Vagina (tissue), 2 donors: Measurements from ENCODE around the gene TEX26. TPM values are rescaled to one million over a fixed set of nuclear protein-coding genes. Genes with fewer than 3 reads are reported as not detected.

Experiments
- DNase-seq, 2 donors: peaks; one replicate each; pipeline ENCODE4 v3.0.0-alpha.2; 2017; ENCODE audit errors: extremely low spot score in 2 of 2
- H3K27ac ChIP-seq: fragments of 200-600 bp; sonication (generic); one replicate; pipeline ENCODE4 v1.5.1; 2019
- H3K27me3 ChIP-seq: fragments of 200-600 bp; sonication (generic); one replicate; pipeline ENCODE4 v1.5.1; 2019
- H3K36me3 ChIP-seq, 2 donors: fragments of 200-600 bp; sonication (generic); one replicate each; pipeline ENCODE4 v1.5.1; 2017 to 2019
- H3K4me1 ChIP-seq: fragments of 200-600 bp; sonication (generic); one replicate; pipeline ENCODE4 v1.5.1; 2019
- H3K4me3 ChIP-seq, 2 donors: fragments of 200-600 bp; sonication (generic); 1 replicate in 1 of 2; 2 replicates in 1 of 2; pipeline ENCODE4 v1.5.1; 2016 to 2019
- H3K9me3 ChIP-seq: fragments of 200-600 bp; sonication (generic); one replicate; pipeline ENCODE4 v1.5.1; 2019
- POLR2A ChIP-seq, 2 donors: fragments of 450-650 bp; IDR thresholded peaks; one replicate each; pipeline ENCODE4 v1.6.1; 2017; ENCODE audit warnings: antibody characterized with exemption in 2 of 2, mild to moderate bottlenecking in 2 of 2, moderate library complexity in 2 of 2
- POLR2AphosphoS5 ChIP-seq, 2 donors: sonication (generic); formaldehyde crosslinking; IDR thresholded peaks; one replicate each; pipeline ENCODE4 v1.9.0; 2017; ENCODE audit warnings: antibody characterized with exemption in 2 of 2, mild to moderate bottlenecking in 2 of 2, low read depth in 1 of 2; ENCODE audit not compliant: insufficient read depth in 1 of 2
- intact Hi-C: fragments of 100-400 bp; cut with DNase I; formaldehyde crosslinking; loops from one replicate; pipeline ENCODE4 v1.15.1; 2023
- total RNA-seq: library from RNA; depleted of rRNA; stranded (reverse); fragments of >200 nt; gene quantifications from one replicate; pipeline ENCODE4 v1.2.3, GENCODE V29; 2016
- TF ChIP-seq, protein P1 (sequence below), 3 experiments: fragments of 450-650 bp in 2 of 3; fragments of 200-600 bp in 1 of 3; sonication (generic) in 1 of 3; IDR thresholded peaks; one replicate each; pipeline ENCODE4 v1.5.1; 2017 to 2019; ENCODE audit warnings: antibody characterized with exemption in 3 of 3, mild to moderate bottlenecking in 2 of 3, moderate library complexity in 2 of 3

Gene TEX26
- total RNA-seq, 1 donor from 2014 or later, result not detected

DNA sequence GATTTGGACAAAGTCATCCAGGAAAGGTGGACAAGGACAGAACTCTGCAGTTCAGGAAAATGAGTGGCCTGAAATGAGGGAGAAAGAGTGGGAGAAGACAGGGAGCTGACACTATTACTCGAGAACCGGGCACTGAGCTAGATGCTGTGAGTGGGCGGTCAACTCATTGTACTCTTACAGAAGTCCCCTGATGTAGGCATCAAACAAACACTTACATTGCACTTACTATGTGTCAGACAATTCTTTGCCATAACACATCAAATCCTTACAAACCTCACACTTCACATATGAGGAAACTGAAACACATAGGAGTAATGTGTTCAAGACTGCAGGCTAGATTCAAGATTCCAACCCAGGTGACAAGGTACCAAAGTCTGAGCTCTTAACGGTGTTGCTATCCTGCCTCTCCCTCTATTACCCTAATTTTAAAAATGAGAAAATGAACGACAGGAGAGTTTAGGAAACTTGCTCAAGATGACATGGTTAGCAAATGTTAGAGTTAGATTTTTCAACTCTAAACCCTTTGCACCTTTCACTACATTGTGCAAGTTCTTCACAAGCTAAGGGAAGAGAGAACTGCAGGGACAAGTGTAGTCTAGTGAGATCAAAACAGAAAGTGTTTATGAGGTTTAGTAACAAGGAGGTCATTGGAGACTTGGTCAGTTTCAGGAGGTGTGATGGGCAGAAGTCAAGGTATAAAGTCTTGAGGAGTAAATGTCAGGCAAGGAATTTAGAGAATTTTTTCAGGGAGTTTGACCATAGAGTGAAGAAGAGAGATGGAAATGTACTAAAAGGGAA is 31.3 kb upstream of the TEX26 start:
- no peak for DNase-seq
- Histone ChIP-seq H3K9me3 (no peaks in the 10 kb centered on the region), H3K27me3 (no peaks in the 10 kb centered on the region), H3K36me3 (no peaks in the 10 kb centered on the region), H3K4me1 (peaks cover 32% of the 10 kb centered on the region), H3K27ac (no peak overlapping the region), H3K4me3 (no peak overlapping the region)
- intact Hi-C loops, result loop anchor here (10.0 kb wide), 1 partner anchor 144 kb away; no protein-coding TSS in a partner anchor
- TF ChIP-seq POLR2AphosphoS5 (IDR thresholded peaks at IDR 0.05; ENCODE audit: insufficient read depth in 1 of 2, low read depth in 1 of 2), result no peak
- no peak for TF ChIP-seq POLR2A (IDR thresholded peaks at IDR 0.05)
- TF ChIP-seq, protein P1, sequence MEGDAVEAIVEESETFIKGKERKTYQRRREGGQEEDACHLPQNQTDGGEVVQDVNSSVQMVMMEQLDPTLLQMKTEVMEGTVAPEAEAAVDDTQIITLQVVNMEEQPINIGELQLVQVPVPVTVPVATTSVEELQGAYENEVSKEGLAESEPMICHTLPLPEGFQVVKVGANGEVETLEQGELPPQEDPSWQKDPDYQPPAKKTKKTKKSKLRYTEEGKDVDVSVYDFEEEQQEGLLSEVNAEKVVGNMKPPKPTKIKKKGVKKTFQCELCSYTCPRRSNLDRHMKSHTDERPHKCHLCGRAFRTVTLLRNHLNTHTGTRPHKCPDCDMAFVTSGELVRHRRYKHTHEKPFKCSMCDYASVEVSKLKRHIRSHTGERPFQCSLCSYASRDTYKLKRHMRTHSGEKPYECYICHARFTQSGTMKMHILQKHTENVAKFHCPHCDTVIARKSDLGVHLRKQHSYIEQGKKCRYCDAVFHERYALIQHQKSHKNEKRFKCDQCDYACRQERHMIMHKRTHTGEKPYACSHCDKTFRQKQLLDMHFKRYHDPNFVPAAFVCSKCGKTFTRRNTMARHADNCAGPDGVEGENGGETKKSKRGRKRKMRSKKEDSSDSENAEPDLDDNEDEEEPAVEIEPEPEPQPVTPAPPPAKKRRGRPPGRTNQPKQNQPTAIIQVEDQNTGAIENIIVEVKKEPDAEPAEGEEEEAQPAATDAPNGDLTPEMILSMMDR (IDR thresholded peaks at IDR 0.05), result no peak

DNA sequence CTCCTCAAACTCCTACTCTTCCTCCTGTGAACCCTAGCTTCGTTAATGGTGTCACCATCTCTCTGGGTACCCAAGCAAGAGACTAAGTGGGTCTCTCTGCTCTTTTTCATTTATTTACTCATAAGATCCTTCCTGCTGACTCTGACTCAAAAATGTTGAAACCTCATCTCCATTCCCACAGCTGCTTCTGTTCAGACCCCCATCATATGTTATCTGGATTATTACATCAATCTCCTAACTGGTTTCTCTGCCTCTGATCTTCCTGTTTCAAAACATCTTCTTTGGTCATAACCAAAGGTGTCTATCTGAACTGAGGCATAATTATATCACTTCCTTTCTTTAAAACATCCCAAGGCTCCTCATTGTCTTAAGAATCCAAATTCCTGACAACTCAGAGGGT is 28.4 kb upstream of the TEX26 start:
- Histone ChIP-seq H3K27ac (no peak overlapping the region), H3K4me1 (peaks cover 42% of the 10 kb centered on the region), H3K9me3 (no peaks in the 10 kb centered on the region), H3K36me3 (no peaks in the 10 kb centered on the region), H3K27me3 (no peaks in the 10 kb centered on the region), H3K4me3 (no peak overlapping the region)
- intact Hi-C loops, result loop anchor here (10.0 kb wide), 1 partner anchor 141 kb away; no protein-coding TSS in a partner anchor
- no peak for TF ChIP-seq POLR2AphosphoS5 (IDR thresholded peaks at IDR 0.05; ENCODE audit: insufficient read depth in 1 of 2, low read depth in 1 of 2)
- TF ChIP-seq, protein P1 (IDR thresholded peaks at IDR 0.05), result no peak
- no peak for TF ChIP-seq POLR2A (IDR thresholded peaks at IDR 0.05)
- DNase-seq, result no peak

DNA sequence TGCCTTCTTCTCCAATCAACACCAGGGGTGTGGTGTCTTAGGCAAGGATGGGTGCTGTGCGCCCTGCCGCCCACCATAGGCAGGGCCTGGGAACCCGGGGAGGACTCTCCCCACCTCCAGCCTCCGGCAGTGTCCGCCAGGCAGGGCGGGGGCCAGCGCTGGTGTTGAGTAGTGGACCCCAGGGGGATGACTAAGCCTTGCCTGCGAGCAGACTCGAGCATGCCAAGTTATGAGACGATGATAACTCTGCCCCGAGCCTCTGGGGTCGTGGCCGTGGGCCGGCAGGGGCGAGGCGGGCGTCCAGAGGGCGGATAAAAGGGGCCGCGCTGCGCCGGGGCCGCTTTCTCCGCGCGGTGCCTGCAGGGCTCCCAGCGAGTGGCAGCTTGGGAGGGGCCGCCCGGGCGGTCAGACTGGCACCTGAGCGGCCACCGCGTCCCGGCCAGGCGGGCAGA is 26.5 kb upstream of the TEX26 start, which contains the start of gene MEDAG:
Gene MEDAG (plus strand): TSS at position 340 of the 452 bp plus-strand sequence. CDS start 245 bp downstream, outside the sequence.
- Histone ChIP-seq H3K27ac (peak within 1 kb of the TSS; percentile 91), H3K9me3 (no peaks in the 10 kb centered on the region), H3K4me3 (peak within 1 kb of the TSS; percentile 50 to 53), H3K27me3 (no peaks in the 10 kb centered on the region), H3K36me3 (no peaks in the 10 kb centered on the region), H3K4me1 (peaks cover 46% of the 10 kb centered on the region)
- DNase-seq, result no peak
- intact Hi-C loops, result loop anchor here (10.0 kb wide), 1 partner anchor 139 kb away; no protein-coding TSS in a partner anchor
- TF ChIP-seq POLR2AphosphoS5 (IDR thresholded peaks at IDR 0.05; ENCODE audit: insufficient read depth in 1 of 2, low read depth in 1 of 2) (peak in 1 of 2 donors; percentile 58), POLR2A (IDR thresholded peaks at IDR 0.05) (no peak)
- TF ChIP-seq, protein P1 (IDR thresholded peaks at IDR 0.05), result no peak

DNA sequence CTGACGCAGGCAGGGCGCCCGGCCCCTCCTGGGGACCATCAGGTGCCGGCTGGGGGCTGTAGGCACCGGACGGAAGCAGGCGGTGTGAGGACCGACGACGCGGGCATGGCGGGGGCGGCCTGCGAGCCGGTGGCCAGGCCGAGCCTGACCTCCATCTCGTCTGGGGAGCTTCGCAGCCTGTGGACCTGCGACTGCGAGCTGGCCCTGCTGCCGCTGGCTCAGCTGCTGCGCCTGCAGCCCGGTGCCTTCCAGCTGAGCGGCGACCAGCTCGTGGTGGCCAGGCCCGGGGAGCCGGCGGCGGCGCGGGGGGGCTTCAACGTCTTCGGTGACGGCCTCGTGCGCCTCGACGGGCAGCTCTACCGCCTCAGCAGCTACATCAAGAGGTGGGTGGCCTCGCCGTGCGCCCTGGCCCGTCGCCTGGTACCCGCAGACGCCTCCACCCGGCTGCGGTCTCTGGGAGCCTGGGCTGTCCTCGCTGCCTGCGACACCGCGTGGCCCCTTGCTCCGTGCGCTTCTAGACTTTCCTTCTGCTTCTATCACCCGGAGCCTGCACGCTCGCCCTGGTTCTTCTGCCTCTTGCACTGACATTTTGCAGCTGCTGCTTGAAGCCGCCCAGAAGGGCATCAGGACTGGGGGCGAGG is 25.9 kb upstream of the TEX26 start:
- peaks cover 52% of the 10 kb centered on the region for H3K4me1 ChIP-seq
- no peak for TF ChIP-seq POLR2A (IDR thresholded peaks at IDR 0.05)
- peak in 1 of 2 donors; percentile 25 for TF ChIP-seq POLR2AphosphoS5 (IDR thresholded peaks at IDR 0.05; ENCODE audit: insufficient read depth in 1 of 2, low read depth in 1 of 2)
- TF ChIP-seq, protein P1 (IDR thresholded peaks at IDR 0.05), result no peak
- DNase-seq, result no peak
- peak overlapping the region; percentile 91 for H3K27ac ChIP-seq
- H3K36me3 ChIP-seq, result no peaks in the 10 kb centered on the region
- intact Hi-C loops, result loop anchor here (10.0 kb wide), 1 partner anchor 138 kb away; no protein-coding TSS in a partner anchor
- no peaks in the 10 kb centered on the region for H3K9me3 ChIP-seq
- H3K4me3 ChIP-seq, result peak overlapping the region; percentile 50 to 53
- H3K27me3 ChIP-seq, result no peaks in the 10 kb centered on the region
